DMS 273 (cell line): Measurements from ENCODE around the gene VPS37C.

Source experiments
- DNase-seq: peaks from one replicate; lab custom pipeline; 2025; ENCODE audit not compliant: unreplicated experiment; lab: John Stamatoyannopoulos, UW

Gene VPS37C

GRCh38 chr11:61133956-61134662, 27.1 kb downstream of the VPS37C start:
- DNase-seq: no peak

- no peak for DNase-seq
Measured at GRCh38 chr11:61133145-61133544, 28.1 kb downstream of the VPS37C start.

- no peak for DNase-seq
Measured at GRCh38 chr11:61132646-61133045, 28.6 kb downstream of the VPS37C start.

GRCh38 chr11:61131998-61132555, 29.1 kb downstream of the VPS37C start:
- no peak for DNase-seq

- no peak for DNase-seq
Measured at GRCh38 chr11:61131586-61131985, 29.6 kb downstream of the VPS37C start.

- no peak for DNase-seq
Measured at GRCh38 chr11:61131186-61131585, 30.0 kb downstream of the VPS37C start.

GRCh38 chr11:61129639-61130523, 31.3 kb downstream of the VPS37C start:
- DNase-seq: no peak

- no peak for DNase-seq
Measured at GRCh38 chr11:61128947-61129638, 32.1 kb downstream of the VPS37C start.

GRCh38 chr11:61127991-61128390, 33.2 kb downstream of the VPS37C start:
- no peak for DNase-seq

- no peak for DNase-seq
Measured at GRCh38 chr11:61126256-61126655, 35.0 kb downstream of the VPS37C start.

GRCh38 chr11:61125310-61125684, 35.9 kb downstream of the VPS37C start:
- no peak for DNase-seq

- DNase-seq: no peak
Measured at GRCh38 chr11:61124574-61125309, 36.5 kb downstream of the VPS37C start.

GRCh38 chr11:61123775-61124571, 37.3 kb downstream of the VPS37C start:
- no peak for DNase-seq

GRCh38 chr11:61122761-61123160, 38.5 kb downstream of the VPS37C start:
- DNase-seq: no peak

- no peak for DNase-seq
Measured at GRCh38 chr11:61121917-61122316, 39.3 kb downstream of the VPS37C start.

- no peak for DNase-seq
Measured at GRCh38 chr11:61121192-61121831, 39.9 kb downstream of the VPS37C start.

- DNase-seq: no peak
Measured at GRCh38 chr11:61120706-61121191, 40.5 kb downstream of the VPS37C start.

- DNase-seq: no peak
Measured at GRCh38 chr11:61120099-61120705, 41.0 kb downstream of the VPS37C start.

- no peak for DNase-seq
Measured at GRCh38 chr11:61119571-61119970, 41.7 kb downstream of the VPS37C start.
